GM12865 (cell line): ENCODE data around the gene UGT1A9.

Experiments
- DNase-seq: peaks from one replicate; pipeline ENCODE4 v3.0.0; 2010; ENCODE audit warnings: low read depth
- H3K4me3 ChIP-seq: 2 replicates; pipeline ENCODE4 v1.5.1; 2011; ENCODE audit warnings: mild to moderate bottlenecking, low read depth, low read length, control low read depth
- CTCF ChIP-seq: IDR thresholded peaks from 2 replicates; pipeline ENCODE4 v1.5.1; 2011; ENCODE audit warnings: low read length, control low read depth, low read depth, inconsistent platforms; ENCODE audit not compliant: insufficient read depth; ENCODE audit errors: missing control alignments

Gene UGT1A9

GRCh38 chr2:233772153-233772552, 100.5 kb downstream of the UGT1A9 start:
- TF ChIP-seq CTCF, result no peak
- H3K4me3 ChIP-seq, result no peak overlapping the region
- DNase-seq, result no peak

GRCh38 chr2:233772583-233772982, 100.9 kb downstream of the UGT1A9 start:
- no peak for DNase-seq
- H3K4me3 ChIP-seq, result no peak overlapping the region
- TF ChIP-seq CTCF, result no peak

- no peak for TF ChIP-seq CTCF
- no peak overlapping the region for H3K4me3 ChIP-seq
- DNase-seq, result no peak
These were observed 102.2 kb downstream of the UGT1A9 start for GRCh38 chr2:233773854-233774253.

GRCh38 chr2:233775414-233775813, 103.7 kb downstream of the UGT1A9 start:
- DNase-seq, result no peak
- TF ChIP-seq CTCF, result no peak
- no peak overlapping the region for H3K4me3 ChIP-seq

- no peak for TF ChIP-seq CTCF
- no peak for DNase-seq
These were observed 106.3 kb downstream of the UGT1A9 start, which contains the start of gene MROH2A for GRCh38 chr2:233778030-233778429. TSS of gene MROH2A (plus strand) at chr2:233778330. CDS start at chr2:233779359, 1,029 bp downstream.

GRCh38 chr2:233779722-233780121, 108.0 kb downstream of the UGT1A9 start:
- H3K4me3 ChIP-seq, result no peak overlapping the region
- TF ChIP-seq CTCF, result no peak

More at GRCh38 chr2:233778030-233778429, 106.3 kb downstream of the UGT1A9 start, which contains the start of gene MROH2A:
- H3K4me3 ChIP-seq, result no peak within 1 kb of the TSS

GRCh38 chr2:233780771-233781170, 109.1 kb downstream of the UGT1A9 start:
- DNase-seq, result no peak
- TF ChIP-seq CTCF, result no peak

More at GRCh38 chr2:233779722-233780121, 108.0 kb downstream of the UGT1A9 start:
- DNase-seq, result no peak

More at GRCh38 chr2:233780771-233781170, 109.1 kb downstream of the UGT1A9 start:
- H3K4me3 ChIP-seq, result no peak overlapping the region
